Measurements from ENCODE around the gene FHL3. TPM values are rescaled to one million over a fixed set of nuclear protein-coding genes. Genes with fewer than 3 reads are reported as not detected.
A peak's percentile ranks its signal among the peaks of the same experiment; 100 is the strongest.

The FHL3 gene
- total RNA-seq, 1 donor = 8.3 TPM

- H3K27me3 ChIP-seq (ENCODE audit: insufficient read depth, low read length) = no peaks in the 10 kb centered on the region
- H3K4me1 ChIP-seq (ENCODE audit: insufficient read depth, low read length) = peaks cover 23% of the 10 kb centered on the region
- no peaks in the 10 kb centered on the region for H3K9me3 ChIP-seq (ENCODE audit: low read depth, low read length)
- H3K4me3 ChIP-seq (ENCODE audit: low read length) = no peak overlapping the region
These were observed 22.1 kb upstream of the FHL3 start for GRCh38 chr1:38027201-38028104.

- Histone ChIP-seq H3K27me3 (ENCODE audit: insufficient read depth, low read length) (no peaks in the 10 kb centered on the region), H3K4me3 (ENCODE audit: low read length) (no peak overlapping the region), H3K4me1 (ENCODE audit: insufficient read depth, low read length) (peaks cover 23% of the 10 kb centered on the region), H3K9me3 (ENCODE audit: low read depth, low read length) (no peaks in the 10 kb centered on the region)
These were observed 21.4 kb upstream of the FHL3 start for GRCh38 chr1:38026592-38027200.

- peaks cover 20% of the 10 kb centered on the region for H3K4me1 ChIP-seq (ENCODE audit: insufficient read depth, low read length)
- H3K27me3 ChIP-seq (ENCODE audit: insufficient read depth, low read length) = no peaks in the 10 kb centered on the region
- H3K9me3 ChIP-seq (ENCODE audit: low read depth, low read length) = no peaks in the 10 kb centered on the region
- no peak overlapping the region for H3K4me3 ChIP-seq (ENCODE audit: low read length)
These were observed 20.4 kb upstream of the FHL3 start for GRCh38 chr1:38025664-38026063.

GRCh38 chr1:38025233-38025632 lies 19.9 kb upstream of the FHL3 start:
- H3K9me3 ChIP-seq (ENCODE audit: low read depth, low read length) = no peaks in the 10 kb centered on the region
- H3K4me1 ChIP-seq (ENCODE audit: insufficient read depth, low read length) = peaks cover 16% of the 10 kb centered on the region
- H3K27me3 ChIP-seq (ENCODE audit: insufficient read depth, low read length) = no peaks in the 10 kb centered on the region
- no peak overlapping the region for H3K4me3 ChIP-seq (ENCODE audit: low read length)

GRCh38 chr1:38022810-38023209 lies 17.5 kb upstream of the FHL3 start:
- Histone ChIP-seq H3K27me3 (ENCODE audit: insufficient read depth, low read length) (no peaks in the 10 kb centered on the region), H3K9me3 (ENCODE audit: low read depth, low read length) (no peaks in the 10 kb centered on the region), H3K4me1 (ENCODE audit: insufficient read depth, low read length) (no peaks in the 10 kb centered on the region), H3K4me3 (ENCODE audit: low read length) (no peak overlapping the region)

GRCh38 chr1:38021969-38022368 lies 16.7 kb upstream of the FHL3 start:
- H3K9me3 ChIP-seq (ENCODE audit: low read depth, low read length) = no peaks in the 10 kb centered on the region
- H3K4me1 ChIP-seq (ENCODE audit: insufficient read depth, low read length) = no peaks in the 10 kb centered on the region
- H3K4me3 ChIP-seq (ENCODE audit: low read length) = no peak overlapping the region
- H3K27me3 ChIP-seq (ENCODE audit: insufficient read depth, low read length) = no peaks in the 10 kb centered on the region

- no peak overlapping the region for H3K4me3 ChIP-seq (ENCODE audit: low read length)
- H3K27me3 ChIP-seq (ENCODE audit: insufficient read depth, low read length) = no peaks in the 10 kb centered on the region
- H3K9me3 ChIP-seq (ENCODE audit: low read depth, low read length) = no peaks in the 10 kb centered on the region
- no peaks in the 10 kb centered on the region for H3K4me1 ChIP-seq (ENCODE audit: insufficient read depth, low read length)
These were observed 15.1 kb upstream of the FHL3 start for GRCh38 chr1:38020396-38020795.

GRCh38 chr1:38018864-38019343 lies 13.6 kb upstream of the FHL3 start:
- no peaks in the 10 kb centered on the region for H3K9me3 ChIP-seq (ENCODE audit: low read depth, low read length)
- no peak overlapping the region for H3K4me3 ChIP-seq (ENCODE audit: low read length)
- peaks cover 6% of the 10 kb centered on the region for H3K4me1 ChIP-seq (ENCODE audit: insufficient read depth, low read length)
- no peaks in the 10 kb centered on the region for H3K27me3 ChIP-seq (ENCODE audit: insufficient read depth, low read length)

- Histone ChIP-seq H3K4me3 (ENCODE audit: low read length) (no peak overlapping the region), H3K4me1 (ENCODE audit: insufficient read depth, low read length) (peaks cover 24% of the 10 kb centered on the region), H3K27me3 (ENCODE audit: insufficient read depth, low read length) (no peaks in the 10 kb centered on the region), H3K9me3 (ENCODE audit: low read depth, low read length) (no peaks in the 10 kb centered on the region)
These were observed 10.8 kb upstream of the FHL3 start for GRCh38 chr1:38015978-38016725.

GRCh38 chr1:38014724-38015424 lies 9.6 kb upstream of the FHL3 start:
- no peaks in the 10 kb centered on the region for H3K9me3 ChIP-seq (ENCODE audit: low read depth, low read length)
- H3K4me3 ChIP-seq (ENCODE audit: low read length) = no peak overlapping the region
- no peaks in the 10 kb centered on the region for H3K27me3 ChIP-seq (ENCODE audit: insufficient read depth, low read length)
- peaks cover 30% of the 10 kb centered on the region for H3K4me1 ChIP-seq (ENCODE audit: insufficient read depth, low read length)

- no peak overlapping the region for H3K4me3 ChIP-seq (ENCODE audit: low read length)
- H3K4me1 ChIP-seq (ENCODE audit: insufficient read depth, low read length) = peaks cover 37% of the 10 kb centered on the region
- H3K27me3 ChIP-seq (ENCODE audit: insufficient read depth, low read length) = no peaks in the 10 kb centered on the region
- H3K9me3 ChIP-seq (ENCODE audit: low read depth, low read length) = no peaks in the 10 kb centered on the region
These were observed 8.9 kb upstream of the FHL3 start for GRCh38 chr1:38014171-38014570.

- H3K27me3 ChIP-seq (ENCODE audit: insufficient read depth, low read length) = no peaks in the 10 kb centered on the region
- no peaks in the 10 kb centered on the region for H3K9me3 ChIP-seq (ENCODE audit: low read depth, low read length)
- H3K4me3 ChIP-seq (ENCODE audit: low read length) = peak overlapping the region; percentile 54
- peaks cover 47% of the 10 kb centered on the region for H3K4me1 ChIP-seq (ENCODE audit: insufficient read depth, low read length)
These were observed 7.9 kb upstream of the FHL3 start for GRCh38 chr1:38013227-38013622.

- Histone ChIP-seq H3K4me3 (ENCODE audit: low read length) (peak within 1 kb of the TSS; percentile 54), H3K4me1 (ENCODE audit: insufficient read depth, low read length) (peaks cover 47% of the 10 kb centered on the region)
These were observed 7.3 kb upstream of the FHL3 start, which contains the start of gene UTP11 for GRCh38 chr1:38012363-38013226. UTP11 (plus strand) TSS chr1:38012734; CDS start chr1:38012803, 69 bp downstream.

GRCh38 chr1:38009841-38010180 lies 4.5 kb upstream of the FHL3 start:
- Histone ChIP-seq H3K9me3 (ENCODE audit: low read depth, low read length) (no peaks in the 10 kb centered on the region), H3K4me1 (ENCODE audit: insufficient read depth, low read length) (peaks cover 47% of the 10 kb centered on the region), H3K4me3 (ENCODE audit: low read length) (no peak overlapping the region), H3K27me3 (ENCODE audit: insufficient read depth, low read length) (no peaks in the 10 kb centered on the region)

More at GRCh38 chr1:38012363-38013226, 7.3 kb upstream of the FHL3 start, which contains the start of gene UTP11:
- Histone ChIP-seq H3K27me3 (ENCODE audit: insufficient read depth, low read length) (no peaks in the 10 kb centered on the region), H3K9me3 (ENCODE audit: low read depth, low read length) (no peaks in the 10 kb centered on the region)
